Head of caudate nucleus (tissue), 42 donors: ENCODE results near the gene IGF2.

Experiments
- DNase-seq, 42 donors: peaks; one replicate each; pipeline versions ENCODE4 v3.0.0 to v3.0.0-alpha.2; 2020 to 2021; ENCODE audit warnings: mixed read lengths in 7 of 42
- intact Hi-C: fragments of 100-400 bp; cut with DNase I; formaldehyde crosslinking; loops from one replicate; pipeline ENCODE4 v1.15.0; 2022

IGF2 gene

GRCh38 chr11:2116680-2117079 lies 22.5 kb downstream of the IGF2 start:
- DNase-seq: no peak
- intact Hi-C loops: no loop called here

GRCh38 chr11:2115308-2115707 lies 23.9 kb downstream of the IGF2 start:
- intact Hi-C loops: no loop called here
- no peak for DNase-seq

GRCh38 chr11:2114430-2115241 lies 24.6 kb downstream of the IGF2 start:
- intact Hi-C loops: no loop called here
- DNase-seq: no peak

- intact Hi-C loops: no loop called here
- DNase-seq: no peak
These were observed 25.4 kb downstream of the IGF2 start for GRCh38 chr11:2113776-2114175.

GRCh38 chr11:2110521-2110920 lies 28.7 kb downstream of the IGF2 start:
- DNase-seq: no peak
- intact Hi-C loops: no loop called here

- DNase-seq: no peak
- intact Hi-C loops: no loop called here
These were observed 29.6 kb downstream of the IGF2 start for GRCh38 chr11:2109541-2110019.

GRCh38 chr11:2108675-2109491 lies 30.3 kb downstream of the IGF2 start:
- intact Hi-C loops: no loop called here
- DNase-seq: no peak

- no peak for DNase-seq
- intact Hi-C loops: no loop called here
These were observed 31.1 kb downstream of the IGF2 start for GRCh38 chr11:2107941-2108630.

- no peak for DNase-seq
- intact Hi-C loops: no loop called here
These were observed 31.7 kb downstream of the IGF2 start for GRCh38 chr11:2107521-2107920.

- DNase-seq: no peak
- intact Hi-C loops: no loop called here
These were observed 32.5 kb downstream of the IGF2 start for GRCh38 chr11:2106583-2107209.

- DNase-seq: no peak
These were observed 33.7 kb downstream of the IGF2 start for GRCh38 chr11:2105511-2105910.

GRCh38 chr11:2104524-2105440 lies 34.4 kb downstream of the IGF2 start:
- peak in 1 of 42 donors; percentile 1 for DNase-seq
- intact Hi-C loops: no loop called here

More at GRCh38 chr11:2105511-2105910, 33.7 kb downstream of the IGF2 start:
- intact Hi-C loops: no loop called here

- intact Hi-C loops: no loop called here
These were observed 35.3 kb downstream of the IGF2 start for GRCh38 chr11:2103668-2104523.

GRCh38 chr11:2102883-2103213 lies 36.3 kb downstream of the IGF2 start:
- intact Hi-C loops: no loop called here
- DNase-seq: peak in 2 of 42 donors; percentile 5 to 22

More at GRCh38 chr11:2103668-2104523, 35.3 kb downstream of the IGF2 start:
- DNase-seq: peak in 4 of 42 donors; percentile 1 to 19 (median 8)

- intact Hi-C loops: no loop called here
- peak in 3 of 42 donors; percentile 0 to 16 (median 14) for DNase-seq
These were observed 36.9 kb downstream of the IGF2 start for GRCh38 chr11:2102132-2102882.

GRCh38 chr11:2101171-2101675 lies 38.0 kb downstream of the IGF2 start:
- intact Hi-C loops: no loop called here
- peak in 4 of 42 donors; percentile 2 to 27 (median 10) for DNase-seq
